GM12878 (cell line): ENCODE data around the gene RAB31. TPM values are rescaled to one million over a fixed set of nuclear protein-coding genes. Genes with fewer than 3 reads are reported as not detected.

Experiments
- ATAC-seq: fragments of 200-7000 bp; cut with Tn5 transposase; 3 replicates; pipeline ENCODE4 v1.9.1; 2020; ENCODE audit warnings: mild to moderate bottlenecking, moderate library complexity
- BruUV-seq: library from RNA; stranded (reverse); fragments of 400-500 nt; replicated peaks from 2 replicates; lab custom pipeline; 2021; lab: Mats Ljungman, UMichigan
- CTCF ChIA-PET: fragments of 300-600 bp; sonication (Branson Sonifier 250); formaldehyde crosslinking; extraction: SDS; loops from one replicate; lab custom pipeline; 2021; ENCODE audit warnings: inconsistent platforms; lab: Yijun Ruan, JAX
- POLR2A ChIA-PET: fragments of 350-600 bp; formaldehyde crosslinking; extraction: SDS; loops from one replicate; lab custom pipeline; 2021; ENCODE audit warnings: inconsistent platforms; lab: Charles Lee
- RAD21 ChIA-PET: fragments of 300-600 bp; sonication (Branson Sonifier 250); formaldehyde crosslinking; loops from one replicate; lab custom pipeline; 2023; ENCODE audit warnings: antibody characterized with exemption; ENCODE audit not compliant: unreplicated experiment; lab: Charles Lee
- SMC1A ChIA-PET: fragments of 300-600 bp; sonication (Branson Sonifier 250); formaldehyde crosslinking; loops from one replicate; lab custom pipeline; 2023; ENCODE audit not compliant: unreplicated experiment, uncharacterized antibody; lab: Charles Lee
- DNase-seq: peaks from one replicate; pipeline ENCODE4 v3.0.0-alpha.2; 2011; ENCODE audit warnings: low read depth, low spot score
- FAIRE-seq: peaks from 3 replicates; lab custom pipeline; 2011; peaks lifted over from hg19 to GRCh38; lab: Jason Lieb, UNC
- H2AFZ ChIP-seq: 2 replicates; pipeline ENCODE4 v1.6.0; 2011; ENCODE audit warnings: low read depth, low read length, control low read depth; ENCODE audit not compliant: control insufficient read depth
- H3K27ac ChIP-seq: 2 replicates; pipeline ENCODE4 v1.5.1; 2011; ENCODE audit warnings: control low read depth; ENCODE audit not compliant: control insufficient read depth, insufficient read depth
- H3K27me3 ChIP-seq, 2 experiments: replicated peaks in 1 of 2; 2 replicates each; pipeline versions ENCODE4 v1.6.0 to v1.6.1; 2011; ENCODE audit warnings: low read length in 1 of 2; ENCODE audit not compliant: control insufficient read depth in 2 of 2, insufficient read depth in 2 of 2
- H3K36me3 ChIP-seq, 2 experiments: 2 replicates each; pipeline ENCODE4 v1.5.1; 2011; ENCODE audit warnings: low read length in 1 of 2; ENCODE audit not compliant: control insufficient read depth in 2 of 2, insufficient read depth in 2 of 2
- H3K4me1 ChIP-seq: 2 replicates; pipeline ENCODE4 v1.6.1; 2011; ENCODE audit warnings: mild to moderate bottlenecking, low read length, moderate library complexity, mixed read lengths; ENCODE audit not compliant: control insufficient read depth, insufficient read depth
- H3K4me2 ChIP-seq: 2 replicates; pipeline ENCODE4 v1.6.0; 2011; ENCODE audit warnings: control low read depth; ENCODE audit not compliant: control insufficient read depth, insufficient read depth
- H3K4me3 ChIP-seq: fragments of 200-600 bp; sonication (generic); 2 replicates; pipeline ENCODE4 v1.5.1; 2016
- H3K79me2 ChIP-seq: 2 replicates; pipeline ENCODE4 v1.6.0; 2011; ENCODE audit warnings: low read length; ENCODE audit not compliant: control insufficient read depth, insufficient read depth
- H3K9ac ChIP-seq: 2 replicates; pipeline ENCODE4 v1.8.0; 2011; ENCODE audit warnings: low read length, control low read depth, mixed read lengths; ENCODE audit not compliant: control insufficient read depth, insufficient read depth
- H3K9me3 ChIP-seq: replicated peaks from 3 replicates; pipeline ENCODE4 v1.5.1; 2011; ENCODE audit warnings: mild to moderate bottlenecking, low read length; ENCODE audit not compliant: control insufficient read depth, insufficient read depth
- H4K20me1 ChIP-seq: 2 replicates; pipeline ENCODE4 v1.6.0; 2011; ENCODE audit not compliant: control insufficient read depth, insufficient read depth
- EGR1 ChIP-seq, 2 experiments: IDR thresholded peaks; 1 replicate in 1 of 2; 2 replicates in 1 of 2; pipeline ENCODE4 v1.6.1; 2011 to 2012; ENCODE audit warnings: low read depth in 2 of 2, low read length in 2 of 2, borderline replicate concordance in 1 of 2, mild to moderate bottlenecking in 1 of 2, moderate library complexity in 1 of 2
- HDAC2 ChIP-seq: fragments of 200-600 bp; sonication (generic); IDR thresholded peaks from 2 replicates; pipeline ENCODE4 v1.6.1; 2017
- HDGF ChIP-seq: fragments of 450-650 bp; IDR thresholded peaks from 2 replicates; pipeline ENCODE4 v1.6.1; 2016; ENCODE audit warnings: antibody characterized with exemption
- RCOR1 ChIP-seq: conservative IDR thresholded peaks from 2 replicates; pipeline ENCODE4 v1.6.1; 2012; ENCODE audit warnings: low read depth, low read length, improper control_type of control experiment
- SMARCA5 ChIP-seq: fragments of 450-650 bp; IDR thresholded peaks from 2 replicates; pipeline ENCODE4 v1.6.1; 2017; ENCODE audit warnings: mild to moderate bottlenecking
- WGBS: methylation state at CpG from one replicate; pipeline ENCODE4 v1.1.6; 2016; ENCODE audit warnings: low lambda C conversion rate; ENCODE audit not compliant: insufficient replicate concordance, insufficient coverage; ENCODE audit errors: missing lambda C conversion rate; 5-methylcytosine and 5-hydroxymethylcytosine counted together
- in situ Hi-C: fragments of 300-500 bp; cut with MboI; formaldehyde crosslinking; loops from 9 replicates; pipeline ENCODE4 v1.14.3; 2018; ENCODE audit warnings: mixed read lengths
- intact Hi-C: fragments of 100-400 bp; cut with micrococcal nuclease; formaldehyde crosslinking; loops from one replicate; pipeline ENCODE4 v1.14.2; 2022; ENCODE audit not compliant: unreplicated experiment
- polyA plus RNA-seq, 11 experiments: library from polyadenylated mRNA; depleted of rRNA in 4 of 11; unstranded in 6 of 11; stranded (reverse) in 5 of 11; fragments of >200 nt; fragmentation: Nextera tagmentation in 4 of 11; fragmentation: Illumina TruSeq in 1 of 11; extraction: Ambion mirVana in 4 of 11; extraction: Trizol in 1 of 11; gene quantifications; 1 replicate in 1 of 11; 2 replicates in 10 of 11; pipeline versions ENCODE4 v1.2.1 to v1.2.3, GENCODE V29; 2011 to 2016; ENCODE audit warnings: inconsistent platforms in 2 of 11, missing spikeins in 2 of 11, low read depth in 1 of 11
- total RNA-seq, 4 experiments: library from RNA; depleted of rRNA in 3 of 4; stranded (reverse); fragments of >200 nt in 3 of 4; fragmentation: Illumina TruSeq in 1 of 4; extraction: Trizol in 1 of 4; gene quantifications; 2 replicates each; pipeline versions ENCODE4 v1.2.1 to v1.2.3, GENCODE V29; 2013 to 2021
- TF ChIP-seq, protein P1 (sequence below): fragments of 450-650 bp; IDR thresholded peaks from 2 replicates; pipeline ENCODE4 v1.6.1; 2016; ENCODE audit warnings: mild to moderate bottlenecking, moderate library complexity, borderline replicate concordance
- TF ChIP-seq, protein P2 (sequence below): fragments of 450-650 bp; IDR thresholded peaks from 2 replicates; pipeline ENCODE4 v1.6.1; 2017; ENCODE audit warnings: mild to moderate bottlenecking

RAB31 gene
- total and polyA plus RNA-seq, 10 of the 15 experiments (the other 5 are each of a cell fraction or from before 2014, with no cell fraction given) = 0.80 to 23.3 (median 12.2) TPM

DNA sequence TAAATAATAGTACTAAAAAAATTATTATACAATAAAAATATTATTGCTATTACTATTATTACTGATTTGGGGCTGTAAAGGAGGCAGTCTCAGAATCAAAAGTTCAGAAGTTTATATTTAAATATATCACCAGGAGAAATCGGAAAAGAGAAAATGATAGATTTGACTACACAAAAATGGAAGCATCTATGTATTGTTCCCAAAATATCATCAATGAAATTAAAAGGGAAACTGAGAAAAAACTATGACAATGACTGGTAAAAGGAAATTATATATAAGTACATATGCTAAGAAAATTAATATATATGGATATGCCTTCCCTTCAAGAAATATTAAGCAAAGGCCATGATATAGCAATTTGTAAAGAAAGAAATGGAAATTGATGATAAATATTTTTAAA is 170.0 kb downstream of the RAB31 start (continued):
- TF ChIP-seq HDGF = no peak
- TF ChIP-seq HDAC2 = no peak
- no peak for TF ChIP-seq RCOR1
- no peak for TF ChIP-seq SMARCA5
- no peak for TF ChIP-seq EGR1 (IDR thresholded peaks at IDR 0.05; ENCODE audit: borderline replicate concordance in 1 of 2, low read depth in 2 of 2, low read length in 2 of 2)
- TF ChIP-seq, all 136 proteins: peak for 0

DNA sequence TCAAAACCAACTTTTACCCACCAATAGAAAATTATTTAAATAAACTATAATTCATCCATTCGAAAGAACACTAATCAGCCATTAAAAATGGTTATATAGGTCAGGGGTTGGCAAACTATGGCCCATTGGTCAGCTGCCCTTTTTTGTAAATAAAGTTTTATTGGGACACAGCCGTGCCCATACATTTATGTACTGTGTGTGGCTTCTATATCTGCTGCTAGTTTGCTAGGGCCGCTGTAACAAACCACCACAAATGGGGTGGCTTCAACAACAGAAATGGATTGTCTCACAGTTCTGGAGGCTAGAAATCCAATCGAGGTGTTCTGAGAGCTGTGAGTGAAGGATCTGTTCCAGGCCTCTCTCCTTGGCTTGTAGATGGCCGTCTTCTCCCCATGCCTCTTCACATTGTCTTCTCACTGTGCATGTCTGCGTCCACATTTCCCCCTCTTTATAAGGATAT is 170.7 kb downstream of the RAB31 start:
- FAIRE-seq = no peak
- TF ChIP-seq, protein P1, sequence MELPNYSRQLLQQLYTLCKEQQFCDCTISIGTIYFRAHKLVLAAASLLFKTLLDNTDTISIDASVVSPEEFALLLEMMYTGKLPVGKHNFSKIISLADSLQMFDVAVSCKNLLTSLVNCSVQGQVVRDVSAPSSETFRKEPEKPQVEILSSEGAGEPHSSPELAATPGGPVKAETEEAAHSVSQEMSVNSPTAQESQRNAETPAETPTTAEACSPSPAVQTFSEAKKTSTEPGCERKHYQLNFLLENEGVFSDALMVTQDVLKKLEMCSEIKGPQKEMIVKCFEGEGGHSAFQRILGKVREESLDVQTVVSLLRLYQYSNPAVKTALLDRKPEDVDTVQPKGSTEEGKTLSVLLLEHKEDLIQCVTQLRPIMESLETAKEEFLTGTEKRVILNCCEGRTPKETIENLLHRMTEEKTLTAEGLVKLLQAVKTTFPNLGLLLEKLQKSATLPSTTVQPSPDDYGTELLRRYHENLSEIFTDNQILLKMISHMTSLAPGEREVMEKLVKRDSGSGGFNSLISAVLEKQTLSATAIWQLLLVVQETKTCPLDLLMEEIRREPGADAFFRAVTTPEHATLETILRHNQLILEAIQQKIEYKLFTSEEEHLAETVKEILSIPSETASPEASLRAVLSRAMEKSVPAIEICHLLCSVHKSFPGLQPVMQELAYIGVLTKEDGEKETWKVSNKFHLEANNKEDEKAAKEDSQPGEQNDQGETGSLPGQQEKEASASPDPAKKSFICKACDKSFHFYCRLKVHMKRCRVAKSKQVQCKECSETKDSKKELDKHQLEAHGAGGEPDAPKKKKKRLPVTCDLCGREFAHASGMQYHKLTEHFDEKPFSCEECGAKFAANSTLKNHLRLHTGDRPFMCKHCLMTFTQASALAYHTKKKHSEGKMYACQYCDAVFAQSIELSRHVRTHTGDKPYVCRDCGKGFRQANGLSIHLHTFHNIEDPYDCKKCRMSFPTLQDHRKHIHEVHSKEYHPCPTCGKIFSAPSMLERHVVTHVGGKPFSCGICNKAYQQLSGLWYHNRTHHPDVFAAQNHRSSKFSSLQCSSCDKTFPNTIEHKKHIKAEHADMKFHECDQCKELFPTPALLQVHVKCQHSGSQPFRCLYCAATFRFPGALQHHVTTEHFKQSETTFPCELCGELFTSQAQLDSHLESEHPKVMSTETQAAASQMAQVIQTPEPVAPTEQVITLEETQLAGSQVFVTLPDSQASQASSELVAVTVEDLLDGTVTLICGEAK = peak; percentile 67
- TF ChIP-seq, protein P2, sequence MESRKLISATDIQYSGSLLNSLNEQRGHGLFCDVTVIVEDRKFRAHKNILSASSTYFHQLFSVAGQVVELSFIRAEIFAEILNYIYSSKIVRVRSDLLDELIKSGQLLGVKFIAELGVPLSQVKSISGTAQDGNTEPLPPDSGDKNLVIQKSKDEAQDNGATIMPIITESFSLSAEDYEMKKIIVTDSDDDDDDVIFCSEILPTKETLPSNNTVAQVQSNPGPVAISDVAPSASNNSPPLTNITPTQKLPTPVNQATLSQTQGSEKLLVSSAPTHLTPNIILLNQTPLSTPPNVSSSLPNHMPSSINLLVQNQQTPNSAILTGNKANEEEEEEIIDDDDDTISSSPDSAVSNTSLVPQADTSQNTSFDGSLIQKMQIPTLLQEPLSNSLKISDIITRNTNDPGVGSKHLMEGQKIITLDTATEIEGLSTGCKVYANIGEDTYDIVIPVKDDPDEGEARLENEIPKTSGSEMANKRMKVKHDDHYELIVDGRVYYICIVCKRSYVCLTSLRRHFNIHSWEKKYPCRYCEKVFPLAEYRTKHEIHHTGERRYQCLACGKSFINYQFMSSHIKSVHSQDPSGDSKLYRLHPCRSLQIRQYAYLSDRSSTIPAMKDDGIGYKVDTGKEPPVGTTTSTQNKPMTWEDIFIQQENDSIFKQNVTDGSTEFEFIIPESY = no peak
- ATAC-seq = no peak
- in situ Hi-C loops = no loop called here
- Histone ChIP-seq H3K9ac (no peak overlapping the region), H3K27me3 (no peaks in the 10 kb centered on the region; a peak in 1 of 4 replicates), H3K4me1 (no peaks in the 10 kb centered on the region), H4K20me1 (no peaks in the 10 kb centered on the region), H3K9me3 (no peaks in the 10 kb centered on the region; the same call in 2 of the 3 replicates), H3K36me3 (no peaks in the 10 kb centered on the region), H3K4me3 (no peak overlapping the region), H2AFZ (no peak overlapping the region), H3K4me2 (no peak overlapping the region), H3K79me2 (no peaks in the 10 kb centered on the region), H3K27ac (no peak overlapping the region)
- 65% methylated on average over 6 of the region's 6 CpGs for whole genome bisulfite sequencing
- intact Hi-C loops = loop anchor here (10.0 kb wide), 1 partner anchor 66 kb away; no protein-coding TSS in a partner anchor
- DNase-seq = no peak
- BruUV-seq = no TSS peak
- POLR2A ChIA-PET = no interaction called here
- RAD21 ChIA-PET = no interaction called here
- SMC1A ChIA-PET = no interaction called here
- CTCF ChIA-PET = no interaction called here
